ENCODE results near the gene TMEM18.

Gene TMEM18

GRCh38 chr2:650343-651310 is 26.6 kb downstream of the TMEM18 start:
- no peak for DNase-seq

DNA sequence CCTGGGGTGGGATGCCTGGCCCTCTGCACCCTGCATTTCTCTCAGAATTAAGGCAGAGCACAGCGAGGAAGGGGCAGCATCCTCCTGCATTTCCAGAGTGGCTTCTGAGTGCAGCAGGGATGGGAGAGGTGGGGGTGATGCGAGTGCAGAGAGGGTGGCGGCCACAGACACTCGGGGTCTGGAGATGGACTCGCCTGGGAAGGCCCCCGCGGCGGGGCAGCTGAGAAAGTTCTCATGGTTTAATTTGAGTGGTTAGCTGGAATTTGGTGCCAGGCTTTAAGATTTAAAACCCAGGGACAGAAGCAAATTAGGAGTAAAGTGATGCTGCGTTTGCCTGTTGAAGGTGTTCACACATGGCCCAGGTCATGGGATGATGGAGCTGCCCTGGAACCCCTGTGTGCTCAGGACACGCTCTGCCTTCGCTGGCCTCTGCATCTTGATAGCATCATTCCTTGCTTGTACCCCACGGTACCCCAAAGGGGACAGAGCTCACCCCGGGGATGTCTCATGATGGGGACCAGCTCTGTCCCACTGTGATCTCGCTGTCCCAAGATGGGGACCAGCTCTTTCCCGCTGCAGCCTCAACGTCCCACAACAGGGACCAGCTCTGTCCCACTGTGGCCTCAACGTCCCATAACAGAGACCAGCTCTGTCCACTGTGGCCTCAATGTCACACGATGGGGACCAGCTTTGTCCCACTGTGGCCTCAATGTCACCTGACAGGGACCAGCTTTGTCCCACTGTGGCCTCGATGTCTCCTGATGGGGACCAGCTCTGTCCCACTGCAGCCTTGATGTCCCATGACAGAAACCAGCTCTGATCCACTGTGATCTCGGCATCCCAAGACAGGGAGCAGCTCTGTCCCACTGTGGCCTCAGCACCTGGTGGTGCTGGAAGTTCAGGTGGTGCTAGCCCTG is 27.5 kb downstream of the TMEM18 start:
- DNase-seq = no peak

GRCh38 chr2:648476-649424 is 28.5 kb downstream of the TMEM18 start:
- DNase-seq = no peak

- no peak for DNase-seq
These were observed 29.4 kb downstream of the TMEM18 start for GRCh38 chr2:647691-648231.

GRCh38 chr2:647003-647560 is 30.1 kb downstream of the TMEM18 start:
- DNase-seq = no peak

DNA sequence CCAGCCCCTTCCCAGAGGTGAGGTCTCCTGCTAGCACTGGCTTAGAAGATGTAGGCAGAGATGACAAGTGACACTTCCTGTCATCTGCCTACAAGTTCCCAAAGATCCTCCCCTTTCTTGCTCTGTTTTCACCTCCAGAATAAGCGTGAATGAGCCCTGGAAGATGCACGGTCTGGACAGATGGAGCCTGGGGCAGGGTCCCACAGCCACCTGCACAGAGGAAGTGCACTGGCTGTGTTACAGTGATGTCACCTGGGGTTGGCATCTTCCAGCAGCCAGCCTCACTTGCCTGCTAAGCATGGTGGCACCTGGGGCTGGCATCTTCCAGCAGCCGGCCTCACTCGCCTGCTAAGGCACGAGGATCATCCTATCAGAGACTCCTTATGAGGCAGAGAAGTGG is 32.3 kb downstream of the TMEM18 start:
- DNase-seq = no peak

- no peak for DNase-seq
These were observed 33.4 kb downstream of the TMEM18 start for GRCh38 chr2:643761-644160.

DNA sequence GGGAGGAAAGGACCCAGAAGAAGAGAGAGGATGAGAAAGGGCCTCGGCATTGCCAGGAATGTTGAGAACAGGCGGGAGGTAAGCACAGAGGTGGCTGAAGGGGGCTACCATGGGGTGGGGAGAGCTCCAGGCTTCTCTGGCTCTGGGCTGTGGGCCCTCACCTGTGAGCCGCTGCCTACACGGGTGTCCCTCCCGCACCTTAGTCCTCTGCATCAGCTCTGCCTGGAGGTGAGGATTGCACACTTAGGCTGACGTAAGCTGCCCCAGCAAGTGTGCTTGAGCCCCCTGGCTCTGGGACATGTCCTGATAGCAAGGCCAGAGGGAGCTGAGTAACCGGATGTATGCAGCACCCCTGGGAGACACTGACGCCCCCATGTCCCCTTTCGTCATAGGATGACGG is 33.9 kb downstream of the TMEM18 start:
- no peak for DNase-seq

DNA sequence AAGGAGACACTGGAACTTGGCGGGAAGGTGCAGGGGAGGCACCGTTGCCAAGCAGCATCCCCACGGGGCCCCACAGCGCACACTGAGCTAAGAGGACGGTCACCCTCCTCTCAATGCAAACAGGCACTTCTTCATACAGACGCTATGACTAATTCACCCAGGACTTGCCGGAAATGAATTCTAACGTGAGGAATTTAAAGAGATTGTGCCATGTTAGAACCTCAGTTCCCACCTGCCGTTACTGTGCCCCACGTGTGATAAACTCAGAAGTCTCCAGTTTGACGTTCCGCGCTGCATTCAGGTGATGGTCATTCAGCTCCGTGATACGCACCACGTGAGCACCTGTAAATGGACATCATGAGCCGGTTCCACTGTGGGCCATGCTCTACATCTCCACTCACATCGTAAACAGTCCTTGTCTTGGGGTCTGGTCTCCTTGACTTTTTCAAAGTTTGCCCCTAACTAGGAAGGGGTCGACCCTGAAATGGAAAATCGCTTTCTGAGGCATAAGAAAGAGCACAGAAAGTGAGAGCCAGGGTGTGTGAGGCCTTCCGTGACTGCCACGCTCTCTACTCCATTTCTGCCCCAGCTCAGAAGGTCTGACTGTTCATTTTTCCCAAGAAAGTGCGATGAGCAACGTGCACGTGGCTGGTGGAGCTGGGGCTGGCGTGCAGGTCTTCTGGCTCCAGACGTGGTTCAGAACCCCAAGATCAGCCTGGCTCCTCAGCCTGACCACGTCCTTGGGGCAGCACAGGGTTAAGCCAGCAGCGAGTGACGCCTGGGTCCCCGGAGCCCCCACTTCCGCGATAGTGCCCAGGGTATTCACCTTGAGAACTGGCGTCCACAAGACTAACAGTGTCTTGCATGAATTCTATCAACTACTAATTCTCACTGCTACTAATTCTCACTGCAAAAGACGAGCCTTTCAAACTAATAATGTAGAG is 35.1 kb downstream of the TMEM18 start:
- DNase-seq = no peak

DNA sequence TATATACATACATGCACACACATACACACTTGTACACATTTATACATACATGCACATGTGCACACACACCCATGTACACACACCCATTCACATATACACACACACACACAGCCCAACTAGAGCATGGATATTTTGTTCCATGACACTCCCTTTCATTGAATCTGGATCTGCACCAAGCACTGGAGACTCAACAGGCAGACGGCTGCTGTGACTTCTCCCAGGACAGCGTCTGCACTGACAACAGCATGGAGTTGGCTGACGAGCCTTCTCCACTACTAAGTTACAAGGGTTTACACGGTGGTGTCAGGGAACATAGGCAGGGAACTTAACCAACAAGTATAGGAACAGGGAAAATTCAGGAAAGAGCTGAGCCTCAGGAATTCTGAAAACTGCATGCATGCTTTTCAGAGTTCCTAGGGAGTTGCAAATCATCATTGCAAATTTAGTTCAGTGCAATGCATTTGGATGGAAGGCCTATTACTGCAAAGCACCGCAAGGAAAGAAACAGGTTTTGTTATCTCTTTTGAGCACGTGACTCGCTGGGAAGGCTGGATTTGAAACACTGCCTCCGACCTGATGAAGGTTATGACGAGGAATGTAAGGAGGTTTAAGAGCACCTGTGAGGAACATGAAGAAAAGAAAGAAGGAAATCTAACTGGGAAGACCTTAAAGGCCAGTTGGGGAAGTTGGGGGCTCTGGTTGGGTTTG is 35.9 kb downstream of the TMEM18 start:
- no peak for DNase-seq

DNA sequence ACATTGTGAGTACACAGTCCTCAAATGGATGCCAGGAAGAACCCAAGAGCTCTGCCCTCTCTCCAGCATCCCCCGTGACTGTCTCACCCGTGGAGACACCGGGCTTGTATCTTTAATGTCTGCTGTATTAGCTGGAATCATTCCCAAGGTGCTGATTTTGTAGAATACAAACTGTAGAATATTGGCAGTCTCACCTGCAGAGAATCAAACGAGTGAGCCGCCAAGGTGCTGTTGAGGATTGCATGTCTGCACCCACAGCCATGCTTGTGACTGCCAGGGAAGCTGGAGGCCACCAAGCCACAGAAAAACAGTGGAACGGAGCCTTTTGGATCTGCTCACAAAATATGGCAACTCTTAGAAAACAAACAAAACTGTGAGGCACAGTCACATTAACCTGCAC is 37.5 kb downstream of the TMEM18 start:
- no peak for DNase-seq

DNA sequence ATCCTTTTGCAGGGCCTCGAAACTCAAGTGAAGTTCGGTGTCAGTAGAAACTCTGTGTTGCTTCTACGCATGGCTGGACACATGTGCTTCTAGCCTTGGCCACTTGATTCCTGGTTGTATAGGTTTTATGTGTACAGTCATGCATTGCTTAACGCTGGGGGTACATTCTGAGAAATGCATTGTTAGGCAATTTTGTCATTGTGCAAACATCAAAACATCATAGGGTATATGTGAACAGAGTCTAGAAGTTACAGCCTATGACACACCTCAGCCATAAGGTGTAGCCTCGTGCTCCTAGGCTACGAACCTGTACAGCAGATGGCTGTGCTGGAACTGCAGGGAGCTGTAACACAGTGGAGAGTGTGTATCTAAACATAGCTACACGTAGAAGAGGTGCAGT is 39.4 kb downstream of the TMEM18 start:
- no peak for DNase-seq

DNA sequence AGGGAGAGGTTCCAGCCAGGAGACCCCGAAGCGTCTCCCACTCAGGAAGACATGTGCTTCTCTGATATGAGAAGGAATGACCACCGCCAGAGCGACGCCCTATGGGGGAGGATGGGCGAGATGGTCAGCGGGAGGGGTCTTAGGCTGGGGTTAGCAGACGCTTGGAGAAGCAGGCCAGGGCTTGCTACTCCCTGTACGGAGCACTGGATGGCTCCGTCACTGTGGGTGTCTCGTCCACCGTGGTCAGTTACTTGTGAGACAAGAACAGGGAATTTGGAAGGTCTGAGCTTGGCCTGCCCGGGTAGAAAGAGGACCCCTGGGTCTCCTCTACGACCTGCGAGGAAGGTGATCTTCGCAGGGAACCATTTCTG is 39.8 kb downstream of the TMEM18 start:
- no peak for DNase-seq

DNA sequence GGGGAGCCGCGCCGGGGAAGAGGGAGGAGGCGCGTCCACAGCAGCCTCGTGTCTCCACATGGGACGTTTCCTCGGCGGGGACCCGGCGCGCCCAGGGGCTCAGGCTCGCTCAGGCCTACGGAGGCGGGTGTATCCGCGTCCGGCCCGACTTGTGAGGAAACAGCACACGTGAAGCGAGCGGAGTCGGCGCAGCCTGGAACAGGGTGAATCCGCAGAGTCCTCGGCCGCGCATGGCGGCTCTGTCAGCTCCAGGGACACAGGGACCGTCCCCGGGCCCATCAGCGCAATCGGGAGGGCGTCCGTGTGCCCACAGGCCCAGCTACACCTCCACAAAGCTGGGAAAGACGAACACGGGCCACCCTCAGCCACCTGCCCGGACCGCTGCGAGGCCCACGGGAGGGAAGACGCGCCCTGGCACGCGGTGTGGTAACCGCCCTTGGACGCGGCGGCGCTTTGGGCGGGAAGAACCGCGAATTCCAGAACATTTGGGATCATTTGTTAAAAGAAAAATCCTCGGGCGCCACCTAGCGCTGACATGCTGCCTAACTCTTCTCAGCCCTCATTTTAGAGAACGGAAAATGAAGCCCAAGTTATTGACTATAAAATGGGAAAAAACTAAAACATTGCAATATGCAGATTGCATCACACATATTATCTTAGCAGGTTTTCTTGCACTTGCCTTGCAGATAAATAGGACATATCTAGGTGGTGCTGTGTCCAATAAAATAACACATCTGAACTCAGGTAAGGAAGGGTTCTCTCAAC is 40.4 kb downstream of the TMEM18 start:
- peak; percentile 12 to 17 for DNase-seq

GRCh38 chr2:635687-636621 is 41.3 kb downstream of the TMEM18 start:
- DNase-seq = no peak

DNA sequence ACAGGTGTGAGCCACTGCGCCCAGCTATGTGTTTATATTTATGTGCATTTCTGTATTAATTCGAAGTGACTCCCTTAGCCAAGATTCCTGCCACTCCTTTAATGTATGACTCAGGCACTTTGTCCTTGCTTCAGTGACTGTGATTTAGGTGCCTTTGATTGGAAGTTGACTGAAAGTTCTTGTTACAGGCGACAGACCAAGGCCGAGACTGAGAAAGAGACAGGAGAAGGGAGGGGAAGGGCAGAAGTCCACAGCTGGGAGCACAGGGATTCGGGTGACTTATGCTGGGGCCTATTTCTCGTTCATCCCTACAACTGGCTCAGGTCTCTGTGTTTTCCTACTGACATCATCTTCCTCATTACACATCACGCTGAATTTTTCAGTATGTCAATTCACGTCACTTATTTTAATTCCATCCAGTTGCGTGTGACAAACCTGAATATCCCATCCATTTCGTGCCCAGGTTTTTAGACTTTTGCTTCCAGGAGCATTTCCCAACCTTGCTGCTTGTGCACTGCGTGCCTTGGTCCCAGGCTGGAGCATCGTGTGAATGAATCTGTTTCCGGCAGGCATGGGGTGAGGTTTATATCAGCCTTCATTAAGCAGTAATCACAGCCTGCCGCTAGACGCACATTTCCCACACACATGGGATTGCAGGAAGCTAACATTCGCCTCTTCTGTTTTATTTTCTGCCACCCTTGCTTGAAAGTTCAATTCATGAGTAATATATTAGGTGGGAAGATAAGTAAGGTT is 42.4 kb downstream of the TMEM18 start:
- no peak for DNase-seq

DNA sequence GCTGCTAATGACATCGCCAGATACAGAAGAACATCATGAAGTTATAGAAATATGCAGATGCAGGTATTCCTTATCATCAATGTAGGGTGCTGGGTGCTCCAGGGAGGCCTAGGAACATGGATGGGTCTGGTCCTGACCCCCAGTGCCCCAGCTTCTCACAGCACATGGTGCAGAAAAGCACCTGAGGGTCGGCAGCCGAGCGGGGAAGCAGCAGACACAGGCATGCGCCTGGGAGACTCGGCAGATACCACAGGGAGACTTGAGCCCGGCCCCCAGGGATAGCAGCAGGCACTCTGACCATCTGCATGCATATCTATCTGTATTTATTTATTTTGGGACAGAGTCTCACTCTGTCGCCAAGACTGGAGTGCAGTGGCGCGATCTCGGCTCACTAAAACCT is 43.2 kb downstream of the TMEM18 start:
- no peak for DNase-seq
